ENCODE results near the gene LRP2BP. TPM values are rescaled to one million over a fixed set of nuclear protein-coding genes. Genes with fewer than 3 reads are reported as not detected.
A peak's percentile ranks its signal among the peaks of the same experiment; 100 is the strongest.

Gene LRP2BP
- total RNA-seq, 2 experiments from 2014 or later, result 0.60 to 0.80 TPM

DNA sequence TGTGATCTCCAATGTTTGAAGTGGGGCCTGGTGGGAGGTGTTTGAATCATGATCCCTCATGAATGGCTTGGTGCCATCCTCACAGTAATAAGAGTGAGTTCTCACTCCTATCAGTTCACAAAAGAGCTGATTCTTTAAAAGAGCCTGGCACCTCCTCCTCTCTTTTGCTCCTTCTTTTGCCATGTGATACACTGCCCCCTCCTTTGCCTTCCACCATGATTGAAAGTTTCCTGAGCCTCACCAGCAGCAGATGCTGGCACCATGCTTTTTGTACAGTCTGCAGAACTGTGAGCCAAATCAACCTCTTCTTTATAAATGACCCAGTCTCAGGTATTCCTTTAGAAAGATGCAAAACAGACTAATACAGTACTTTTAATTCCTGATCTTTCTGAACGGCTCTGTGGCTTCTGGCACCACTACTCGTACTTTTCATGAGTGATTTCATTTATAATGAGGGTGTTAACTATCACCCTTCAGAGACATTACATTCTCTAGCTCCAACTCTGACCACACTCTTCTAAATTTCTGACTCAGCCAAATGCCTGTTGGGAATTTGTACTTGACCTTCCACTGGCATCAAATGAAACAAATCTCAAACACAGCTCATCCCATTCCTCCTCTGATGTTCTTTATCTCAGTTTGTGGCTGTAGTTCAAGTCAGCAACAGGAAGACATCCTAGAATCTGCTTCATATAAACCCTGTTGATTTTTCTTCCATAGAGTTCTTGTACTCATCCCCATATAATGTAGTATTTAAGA is 25.8 kb upstream of the LRP2BP start:
- no peaks in the 10 kb centered on the region for H3K27me3 Mint-ChIP-seq
- H3K4me3 Mint-ChIP-seq, result no peak overlapping the region
- ChIA-PET POLR2A (no interaction called here), CTCF (interaction anchor here (1.6 kb wide), 1 partner anchor 23 kb away, joined by 3 read pairs; no protein-coding TSS in a partner anchor)
- peaks cover 33% of the 10 kb centered on the region for H3K36me3 Mint-ChIP-seq (ENCODE audit: low read depth)
- intact Hi-C loops (cut with DNase I, micrococcal nuclease), result no loop called here
- no peaks in the 10 kb centered on the region for H3K9me3 Mint-ChIP-seq (ENCODE audit: low read depth)
- H3K27ac Mint-ChIP-seq, result peak overlapping the region; percentile 21
- ATAC-seq (no peak), DNase-seq (no peak)
- H3K4me1 Mint-ChIP-seq, result peaks cover 30% of the 10 kb centered on the region

- intact Hi-C loops (cut with DNase I, micrococcal nuclease), result no loop called here
- DNase-seq, result no peak
- H3K27ac Mint-ChIP-seq, result no peak overlapping the region
- POLR2A ChIA-PET, result no interaction called here
- H3K4me1 Mint-ChIP-seq, result peaks cover 10% of the 10 kb centered on the region
- no peaks in the 10 kb centered on the region for H3K27me3 Mint-ChIP-seq
- H3K4me3 Mint-ChIP-seq, result no peak overlapping the region
- peaks cover 49% of the 10 kb centered on the region for H3K36me3 Mint-ChIP-seq (ENCODE audit: low read depth)
- CTCF ChIA-PET, result interaction anchor here (1.0 kb wide), 1 partner anchor 10 kb away, joined by 3 read pairs; no protein-coding TSS in a partner anchor
- ATAC-seq, result no peak
- H3K9me3 Mint-ChIP-seq (ENCODE audit: low read depth), result no peaks in the 10 kb centered on the region
Observed at GRCh38 chr4:185416955-185417354, 21.2 kb upstream of the LRP2BP start.

DNA sequence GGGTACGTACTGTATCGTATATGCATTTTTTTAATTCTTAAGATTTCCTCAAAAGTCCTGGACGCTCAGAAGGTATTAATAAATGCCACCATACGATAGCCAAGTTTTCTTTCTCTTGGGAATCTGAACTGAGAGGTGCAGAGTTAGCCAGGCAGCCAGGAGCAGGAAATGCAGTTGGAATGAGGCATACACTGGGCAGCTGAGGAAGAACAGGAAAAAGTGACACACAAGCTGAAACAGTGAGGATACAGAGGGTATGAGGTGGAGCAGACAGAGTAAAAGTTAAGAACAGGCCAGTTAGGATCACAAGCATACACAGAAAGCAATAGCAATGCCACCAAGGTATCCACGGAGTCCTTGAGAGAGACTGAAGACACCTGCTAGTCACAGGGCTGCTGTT is 16.7 kb upstream of the LRP2BP start:
- no peak overlapping the region for H3K4me3 Mint-ChIP-seq
- no peaks in the 10 kb centered on the region for H3K27me3 Mint-ChIP-seq
- intact Hi-C loops (cut with DNase I, micrococcal nuclease), result no loop called here
- POLR2A ChIA-PET, result no interaction called here
- CTCF ChIA-PET, result no interaction called here
- no peaks in the 10 kb centered on the region for H3K9me3 Mint-ChIP-seq (ENCODE audit: low read depth)
- peaks cover 39% of the 10 kb centered on the region for H3K36me3 Mint-ChIP-seq (ENCODE audit: low read depth)
- no peak overlapping the region for H3K27ac Mint-ChIP-seq
- DNase-seq (no peak), ATAC-seq (no peak)
- H3K4me1 Mint-ChIP-seq, result no peaks in the 10 kb centered on the region

- peaks cover 35% of the 10 kb centered on the region for H3K36me3 Mint-ChIP-seq (ENCODE audit: low read depth)
- no peak for DNase-seq
Observed at GRCh38 chr4:185411849-185412248, 16.1 kb upstream of the LRP2BP start.

GRCh38 chr4:185408432-185408831 is 12.7 kb upstream of the LRP2BP start:
- no peak for ATAC-seq
- ChIA-PET POLR2A (no interaction called here), CTCF (no interaction called here)
- DNase-seq, result no peak
- Mint-ChIP-seq H3K4me1 (peaks cover 8% of the 10 kb centered on the region), H3K9me3 (ENCODE audit: low read depth) (no peaks in the 10 kb centered on the region), H3K36me3 (ENCODE audit: low read depth) (peaks cover 29% of the 10 kb centered on the region), H3K27ac (no peak overlapping the region), H3K27me3 (no peaks in the 10 kb centered on the region), H3K4me3 (no peak overlapping the region)
- intact Hi-C loops (cut with DNase I, micrococcal nuclease), result no loop called here

More at GRCh38 chr4:185411849-185412248, 16.1 kb upstream of the LRP2BP start:
- ATAC-seq, result no peak
- H3K4me3 Mint-ChIP-seq, result no peak overlapping the region
- CTCF ChIA-PET, result no interaction called here
- no peak overlapping the region for H3K27ac Mint-ChIP-seq
- H3K27me3 Mint-ChIP-seq, result no peaks in the 10 kb centered on the region
- POLR2A ChIA-PET, result no interaction called here
- no peaks in the 10 kb centered on the region for H3K9me3 Mint-ChIP-seq (ENCODE audit: low read depth)
- intact Hi-C loops (cut with DNase I, micrococcal nuclease), result no loop called here
- no peaks in the 10 kb centered on the region for H3K4me1 Mint-ChIP-seq

- H3K4me3 Mint-ChIP-seq, result no peak overlapping the region
- H3K27ac Mint-ChIP-seq, result peak overlapping the region; percentile 31
- ChIA-PET POLR2A (interaction anchor here (0.5 kb wide), 1 partner anchor 59 kb away, joined by 3 read pairs; no protein-coding TSS in a partner anchor), CTCF (interaction anchor here (0.9 to 1.7 kb wide), 2 partner anchors 17 to 20 kb away, joined by 5 to 6 read pairs; partner anchors contain the start of gene UFSP2)
- intact Hi-C loops (cut with DNase I, micrococcal nuclease), result no loop called here
- no peaks in the 10 kb centered on the region for H3K27me3 Mint-ChIP-seq
- DNase-seq, result no peak
- H3K9me3 Mint-ChIP-seq (ENCODE audit: low read depth), result no peaks in the 10 kb centered on the region
- H3K36me3 Mint-ChIP-seq (ENCODE audit: low read depth), result peaks cover 31% of the 10 kb centered on the region
- peak; percentile 49 for ATAC-seq
- peaks cover 8% of the 10 kb centered on the region for H3K4me1 Mint-ChIP-seq
Observed at GRCh38 chr4:185405296-185405999, 9.7 kb upstream of the LRP2BP start.

- CTCF ChIA-PET, result no interaction called here
- DNase-seq (no peak), ATAC-seq (no peak)
- Mint-ChIP-seq H3K9me3 (ENCODE audit: low read depth) (no peaks in the 10 kb centered on the region), H3K4me1 (peaks cover 13% of the 10 kb centered on the region), H3K4me3 (no peak overlapping the region), H3K27ac (no peak overlapping the region), H3K36me3 (ENCODE audit: low read depth) (peaks cover 39% of the 10 kb centered on the region), H3K27me3 (no peaks in the 10 kb centered on the region)
- intact Hi-C loops (cut with DNase I, micrococcal nuclease), result no loop called here
- POLR2A ChIA-PET, result interaction anchor here (0.6 kb wide), 1 partner anchor 27 kb away, joined by 3 read pairs; no protein-coding TSS in a partner anchor
Observed at GRCh38 chr4:185404031-185404430, 8.3 kb upstream of the LRP2BP start.

DNA sequence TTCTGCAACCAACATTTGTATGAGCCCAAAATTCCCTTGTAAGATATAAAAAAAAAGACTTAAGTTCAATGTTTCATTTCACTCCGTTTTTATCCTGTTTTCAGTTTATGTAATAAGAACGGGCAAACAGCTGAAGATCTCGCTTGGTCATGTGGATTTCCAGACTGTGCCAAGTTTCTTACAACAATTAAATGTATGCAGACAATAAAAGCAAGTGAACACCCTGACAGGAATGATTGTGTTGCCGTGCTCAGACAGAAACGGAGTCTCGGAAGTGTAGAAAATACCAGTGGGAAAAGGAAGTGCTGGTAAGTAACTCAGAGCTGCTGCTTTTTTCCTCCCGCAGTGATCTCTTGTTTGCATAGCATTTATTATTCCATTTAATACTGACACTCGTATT is 3.7 kb upstream of the LRP2BP start:
- no peaks in the 10 kb centered on the region for H3K27me3 Mint-ChIP-seq
- ATAC-seq (no peak), DNase-seq (no peak)
- POLR2A ChIA-PET, result no interaction called here
- intact Hi-C loops (cut with DNase I, micrococcal nuclease), result loop anchor here (2.0 to 10.0 kb wide), 5 partner anchors 198 to 1955 kb away; partner anchors contain the start of genes ING2 (in 2 of the 2), CDKN2AIP (in 1 of the 2), RWDD4 (in 1 of the 2) and TRAPPC11 (in 1 of the 2)
- CTCF ChIA-PET, result interaction anchor here (0.8 kb wide), 1 partner anchor 23 kb away, joined by 3 read pairs; no protein-coding TSS in a partner anchor
- no peak overlapping the region for H3K4me3 Mint-ChIP-seq
- no peaks in the 10 kb centered on the region for H3K9me3 Mint-ChIP-seq (ENCODE audit: low read depth)
- H3K36me3 Mint-ChIP-seq (ENCODE audit: low read depth), result peaks cover 39% of the 10 kb centered on the region
- peak overlapping the region; percentile 14 for H3K27ac Mint-ChIP-seq
- peaks cover 28% of the 10 kb centered on the region for H3K4me1 Mint-ChIP-seq

DNA sequence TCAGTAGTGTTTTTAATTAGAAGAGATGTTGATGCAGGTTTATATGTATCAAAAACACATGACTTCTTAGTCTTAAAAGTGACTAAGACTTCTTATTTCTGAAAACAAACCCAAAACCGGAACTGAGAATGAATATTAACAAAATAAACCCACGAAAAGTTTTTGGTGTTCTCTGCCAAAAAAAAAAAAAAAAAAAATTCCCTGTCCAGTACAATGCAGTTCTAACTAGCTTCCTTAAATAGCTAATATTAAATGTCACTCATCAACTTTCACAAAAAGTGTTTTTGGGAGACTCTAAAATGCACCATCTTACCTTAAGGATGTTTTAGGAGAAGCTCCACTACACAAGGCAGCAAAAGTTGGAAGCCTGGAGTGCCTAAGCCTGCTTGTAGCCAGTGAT is 2.9 kb upstream of the LRP2BP start:
- H3K4me3 Mint-ChIP-seq, result no peak overlapping the region
- peaks cover 39% of the 10 kb centered on the region for H3K36me3 Mint-ChIP-seq (ENCODE audit: low read depth)
- intact Hi-C loops (cut with DNase I, micrococcal nuclease), result loop anchor here (2.0 to 10.0 kb wide), 5 partner anchors 199 to 1954 kb away; partner anchors contain the start of genes ING2 (in 2 of the 2), CDKN2AIP (in 1 of the 2), RWDD4 (in 1 of the 2) and TRAPPC11 (in 1 of the 2)
- DNase-seq (no peak), ATAC-seq (no peak)
- ChIA-PET POLR2A (no interaction called here), CTCF (interaction anchor here (0.6 to 0.8 kb wide), 2 partner anchors 23 to 214 kb away, joined by 3 read pairs; no protein-coding TSS in a partner anchor)
- H3K4me1 Mint-ChIP-seq, result peaks cover 35% of the 10 kb centered on the region
- peak overlapping the region; percentile 65 for H3K27ac Mint-ChIP-seq
- H3K27me3 Mint-ChIP-seq, result no peaks in the 10 kb centered on the region
- no peaks in the 10 kb centered on the region for H3K9me3 Mint-ChIP-seq (ENCODE audit: low read depth)

GRCh38 chr4:185396724-185397385 is 1.1 kb upstream of the LRP2BP start, which contains the start of gene ANKRD37:
Gene ANKRD37, plus strand, starts transcription at chr4:185396841. Its CDS starts 83 bp downstream, at chr4:185396924.
- ATAC-seq (no peak), DNase-seq (no peak)
- Mint-ChIP-seq H3K4me3 (peak within 1 kb of the TSS; percentile 94), H3K27ac (peak within 1 kb of the TSS; percentile 97), H3K9me3 (ENCODE audit: low read depth) (no peaks in the 10 kb centered on the region), H3K4me1 (peaks cover 37% of the 10 kb centered on the region), H3K36me3 (ENCODE audit: low read depth) (peaks cover 30% of the 10 kb centered on the region), H3K27me3 (no peaks in the 10 kb centered on the region)
- intact Hi-C loops (cut with DNase I, micrococcal nuclease), result loop anchor here (1.0 to 10.0 kb wide), 14 partner anchors 28 to 1952 kb away; partner anchors contain the start of genes CCDC110 (in 2 of the 2), ING2 (in 2 of the 2), SLC25A4 (in 2 of the 2) and UFSP2 (in 2 of the 2)
- POLR2A ChIA-PET, result interaction anchor here (0.9 to 1.6 kb wide), 2 partner anchors 29 to 254 kb away, joined by 3 to 11 read pairs; partner anchors contain the start of genes SLC25A4 and UFSP2
- CTCF ChIA-PET, result interaction anchor here (0.6 to 1.3 kb wide), 3 partner anchors 29 to 226 kb away, joined by 3 to 8 read pairs (median 4); partner anchors contain the start of gene UFSP2

Measured in activated CD4-positive, alpha-beta T cell treated with anti-CD3 and anti-CD28 coated beads for 36 hours (primary cell).